Central memory CD8-positive, alpha-beta T cell (primary cell): Measurements from ENCODE around the gene CHMP4A.
A peak's percentile ranks its signal among the peaks of the same experiment; 100 is the strongest.

Source experiments
- ATAC-seq: fragments of 150-1000 bp; cut with Tn5 transposase; replicated peaks from 2 replicates; pipeline ENCODE4 v1.10.0; 2022; ENCODE audit warnings: mild to moderate bottlenecking, moderate FRiP score, moderate number of reproducible peaks; ENCODE audit not compliant: poor library complexity, severe bottlenecking; ENCODE audit errors: extremely low read depth
- DNase-seq, 2 donors: peaks; one replicate each; pipeline ENCODE4 v3.0.0; 2021; ENCODE audit warnings: low spot score in 2 of 2
- H3K27ac Mint-ChIP-seq: one replicate; pipeline ENCODE4 v1.8.0; 2022; ENCODE audit warnings: low read depth, mild to moderate bottlenecking, moderate library complexity, mixed read lengths
- H3K27me3 Mint-ChIP-seq: one replicate; pipeline ENCODE4 v1.8.0; 2022; ENCODE audit warnings: mixed read lengths
- H3K36me3 Mint-ChIP-seq: one replicate; pipeline ENCODE4 v1.8.0; 2022; ENCODE audit warnings: mild to moderate bottlenecking, moderate library complexity, mixed read lengths; ENCODE audit not compliant: insufficient read depth
- H3K4me1 Mint-ChIP-seq: one replicate; pipeline ENCODE4 v1.8.0; 2022; ENCODE audit warnings: mixed read lengths
- H3K4me3 Mint-ChIP-seq: one replicate; pipeline ENCODE4 v1.8.0; 2022; ENCODE audit warnings: mild to moderate bottlenecking, moderate library complexity, mixed read lengths
- H3K9me3 Mint-ChIP-seq: one replicate; pipeline ENCODE4 v1.8.0; 2022; ENCODE audit warnings: mixed read lengths

The CHMP4A gene

GRCh38 chr14:24240110-24240918, 27.0 kb upstream of the CHMP4A start:
- H3K4me3 Mint-ChIP-seq: peak overlapping the region; percentile 93
- ATAC-seq (no peak), DNase-seq (no peak)
- no peaks in the 10 kb centered on the region for H3K27me3 Mint-ChIP-seq
- H3K9me3 Mint-ChIP-seq: no peaks in the 10 kb centered on the region
- no peak overlapping the region for H3K27ac Mint-ChIP-seq
- H3K4me1 Mint-ChIP-seq: peaks cover 61% of the 10 kb centered on the region
- peaks cover 59% of the 10 kb centered on the region for H3K36me3 Mint-ChIP-seq

GRCh38 chr14:24238527-24239037, 25.3 kb upstream of the CHMP4A start:
- no peak overlapping the region for H3K4me3 Mint-ChIP-seq
- H3K4me1 Mint-ChIP-seq: peaks cover 70% of the 10 kb centered on the region
- H3K27ac Mint-ChIP-seq: no peak overlapping the region
- H3K36me3 Mint-ChIP-seq: peaks cover 61% of the 10 kb centered on the region
- DNase-seq (no peak), ATAC-seq (no peak)
- H3K27me3 Mint-ChIP-seq: no peaks in the 10 kb centered on the region
- no peaks in the 10 kb centered on the region for H3K9me3 Mint-ChIP-seq

- H3K27me3 Mint-ChIP-seq: no peaks in the 10 kb centered on the region
- DNase-seq (no peak), ATAC-seq (no peak)
- H3K9me3 Mint-ChIP-seq: no peaks in the 10 kb centered on the region
- peak overlapping the region; percentile 38 for H3K27ac Mint-ChIP-seq
- H3K36me3 Mint-ChIP-seq: peaks cover 61% of the 10 kb centered on the region
- H3K4me1 Mint-ChIP-seq: peaks cover 72% of the 10 kb centered on the region
- H3K4me3 Mint-ChIP-seq: no peak overlapping the region
These were observed 24.8 kb upstream of the CHMP4A start for GRCh38 chr14:24238123-24238522.

- Mint-ChIP-seq H3K4me1 (peaks cover 78% of the 10 kb centered on the region), H3K4me3 (no peak overlapping the region), H3K27ac (peak overlapping the region; percentile 38), H3K27me3 (no peaks in the 10 kb centered on the region), H3K36me3 (peaks cover 59% of the 10 kb centered on the region), H3K9me3 (no peaks in the 10 kb centered on the region)
- ATAC-seq: no peak
- no peak for DNase-seq
These were observed 24.2 kb upstream of the CHMP4A start for GRCh38 chr14:24237463-24237955.

GRCh38 chr14:24236689-24237462, 23.6 kb upstream of the CHMP4A start:
- Mint-ChIP-seq H3K4me1 (peaks cover 78% of the 10 kb centered on the region), H3K27ac (no peak overlapping the region), H3K27me3 (no peaks in the 10 kb centered on the region), H3K4me3 (no peak overlapping the region), H3K36me3 (peaks cover 55% of the 10 kb centered on the region), H3K9me3 (no peaks in the 10 kb centered on the region)
- DNase-seq: no peak
- ATAC-seq: no peak

GRCh38 chr14:24235804-24236688, 22.8 kb upstream of the CHMP4A start:
- ATAC-seq: no peak
- Mint-ChIP-seq H3K36me3 (peaks cover 52% of the 10 kb centered on the region), H3K27ac (peak overlapping the region; percentile 37)

GRCh38 chr14:24234095-24235005, 21.1 kb upstream of the CHMP4A start:
- DNase-seq (no peak), ATAC-seq (no peak)
- Mint-ChIP-seq H3K4me3 (peak overlapping the region; percentile 86), H3K27ac (peak overlapping the region; percentile 49), H3K27me3 (no peaks in the 10 kb centered on the region), H3K4me1 (peaks cover 68% of the 10 kb centered on the region), H3K36me3 (peaks cover 37% of the 10 kb centered on the region), H3K9me3 (no peaks in the 10 kb centered on the region)

More at GRCh38 chr14:24235804-24236688, 22.8 kb upstream of the CHMP4A start:
- H3K9me3 Mint-ChIP-seq: no peaks in the 10 kb centered on the region
- H3K4me1 Mint-ChIP-seq: peaks cover 83% of the 10 kb centered on the region
- DNase-seq: no peak
- H3K27me3 Mint-ChIP-seq: no peaks in the 10 kb centered on the region
- H3K4me3 Mint-ChIP-seq: no peak overlapping the region

GRCh38 chr14:24233538-24233866, 20.2 kb upstream of the CHMP4A start:
- no peak for DNase-seq
- no peaks in the 10 kb centered on the region for H3K9me3 Mint-ChIP-seq
- peaks cover 31% of the 10 kb centered on the region for H3K36me3 Mint-ChIP-seq
- ATAC-seq: no peak
- H3K4me3 Mint-ChIP-seq: peak overlapping the region; percentile 86
- peak overlapping the region; percentile 8 for H3K27ac Mint-ChIP-seq
- H3K4me1 Mint-ChIP-seq: peaks cover 64% of the 10 kb centered on the region
- no peaks in the 10 kb centered on the region for H3K27me3 Mint-ChIP-seq

GRCh38 chr14:24232645-24233537, 19.6 kb upstream of the CHMP4A start, which contains the start of gene GMPR2:
Gene GMPR2 (plus strand): TSS chr14:24232929. CDS start chr14:24233254, 325 bp downstream.
- Mint-ChIP-seq H3K27ac (peak within 1 kb of the TSS; percentile 89), H3K4me1 (peaks cover 60% of the 10 kb centered on the region), H3K36me3 (peaks cover 27% of the 10 kb centered on the region), H3K9me3 (no peaks in the 10 kb centered on the region), H3K4me3 (peak within 1 kb of the TSS; percentile 86), H3K27me3 (no peaks in the 10 kb centered on the region)
- ATAC-seq (peak; percentile 15), DNase-seq (no peak)

GRCh38 chr14:24232121-24232644, 18.9 kb upstream of the CHMP4A start, which contains the start of gene NEDD8:
Gene NEDD8 (minus strand): TSS chr14:24232367. CDS start chr14:24232267, 100 bp downstream.
- DNase-seq: peak; percentile 77 to 79
- Mint-ChIP-seq H3K4me3 (peak within 1 kb of the TSS; percentile 86), H3K27me3 (no peaks in the 10 kb centered on the region), H3K27ac (peak within 1 kb of the TSS; percentile 89), H3K36me3 (peaks cover 25% of the 10 kb centered on the region), H3K4me1 (peaks cover 58% of the 10 kb centered on the region), H3K9me3 (no peaks in the 10 kb centered on the region)
- peak; percentile 88 for ATAC-seq
